GM18520 (cell line): ENCODE results near the gene PHACTR3.
"Not testable (repeated sequence)": the region's sequence is repeated elsewhere in the genome, so short reads cannot be mapped to it uniquely, and the experiment has no call there.

Experiments
- ATAC-seq: cut with Tn5 transposase; IDR thresholded peaks from one replicate; pipeline ENCODE4 v1.9.1; 2021; ENCODE audit not compliant: unreplicated experiment

PHACTR3 gene

GRCh38 chr20:59603781-59604541 is at the start of gene PHACTR3:
Gene PHACTR3 (plus strand): TSS chr20:59604540. CDS start chr20:59605015, 475 bp downstream.
- ATAC-seq, result no peak

GRCh38 chr20:59557733-59558529 is 46.4 kb upstream of the PHACTR3 start:
- not testable (repeated sequence) for ATAC-seq

DNA sequence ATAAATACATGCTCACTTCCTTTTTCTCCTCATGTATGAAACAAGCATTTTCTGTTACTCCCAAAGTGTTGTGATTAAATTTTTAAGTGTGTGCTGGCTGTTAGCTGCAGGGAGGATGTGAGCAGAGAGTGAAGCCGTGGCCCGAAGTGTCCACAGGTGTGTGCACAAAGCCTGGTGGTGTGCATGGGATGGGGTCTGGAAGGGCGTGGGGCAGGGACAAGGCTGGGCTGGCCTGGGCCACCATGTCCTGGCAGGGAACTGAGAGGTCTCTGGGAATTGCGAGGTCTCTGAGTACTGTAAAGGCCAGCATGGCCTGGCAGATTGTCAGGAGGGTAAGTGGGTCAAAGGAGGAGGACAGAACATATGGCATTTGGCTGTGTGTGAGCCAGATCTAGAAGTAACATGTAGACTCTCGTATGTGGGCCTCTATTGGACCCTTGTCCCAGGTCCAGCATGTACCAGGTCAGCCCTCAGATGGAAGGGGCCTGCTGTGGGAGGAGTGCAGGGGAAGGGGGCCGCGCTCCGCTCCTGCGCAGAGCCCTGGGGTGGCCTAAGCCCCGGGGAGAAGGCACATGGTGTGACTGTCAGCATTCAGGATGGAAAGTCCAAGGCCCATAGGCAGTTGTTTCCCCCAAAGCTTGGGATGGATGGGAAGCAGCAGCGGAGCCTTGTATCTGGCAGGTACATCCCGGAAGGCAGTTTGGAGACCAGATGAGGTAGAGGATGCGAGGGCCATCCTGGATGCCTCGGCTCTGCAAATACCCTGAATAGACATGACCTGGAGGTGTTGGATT is 45.1 kb upstream of the PHACTR3 start:
- ATAC-seq, result no peak

- ATAC-seq, result no peak
These were observed 44.5 kb upstream of the PHACTR3 start for GRCh38 chr20:59559863-59560262.

DNA sequence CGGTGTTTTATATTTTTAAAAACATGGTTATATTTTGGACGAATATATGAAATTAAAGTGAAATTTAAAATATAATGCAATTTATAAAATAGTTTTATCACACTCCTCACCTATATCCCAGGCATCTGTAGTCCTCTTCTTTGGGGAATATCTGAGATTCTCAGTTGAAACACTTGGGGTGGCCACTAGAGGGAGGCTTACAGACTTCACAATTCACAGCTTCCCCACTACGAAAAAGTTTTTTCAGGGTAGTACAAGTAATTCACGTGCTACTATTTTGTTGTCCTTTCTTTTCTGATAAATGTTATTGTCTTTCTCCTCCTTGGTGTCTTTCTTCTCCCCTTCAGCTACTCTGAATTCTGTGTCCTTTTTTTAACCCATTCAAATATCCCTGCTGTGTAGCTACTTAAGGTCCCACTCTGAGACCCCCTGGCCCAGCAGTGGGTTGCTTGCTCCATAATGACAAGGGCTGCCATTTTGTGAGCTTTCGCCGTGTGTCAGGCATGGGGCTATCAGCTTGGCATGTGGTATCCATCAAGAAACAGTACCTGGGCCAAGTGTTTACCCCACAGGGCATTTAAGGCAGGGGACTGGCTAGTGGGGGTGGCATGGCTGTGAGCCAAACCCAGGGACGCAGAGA is 43.6 kb upstream of the PHACTR3 start:
- no peak for ATAC-seq

DNA sequence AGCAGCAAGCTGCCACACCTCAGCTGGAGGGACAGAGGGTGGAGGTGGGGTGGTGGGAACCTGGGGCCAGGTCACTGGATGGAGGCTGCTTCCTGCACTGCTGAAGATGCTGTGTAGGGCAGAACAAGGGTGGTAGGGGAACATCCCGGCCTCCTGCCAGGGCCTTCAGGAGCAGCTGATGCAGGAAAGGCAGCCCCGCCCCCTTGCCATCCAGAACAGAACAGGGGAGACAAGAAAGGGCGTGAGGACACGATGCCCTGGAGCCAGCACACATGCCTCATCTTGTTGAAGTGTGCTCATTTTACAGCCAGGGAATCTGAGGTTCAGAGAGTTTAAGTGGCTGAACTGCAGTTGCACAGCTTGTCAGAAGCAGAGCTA is 43.1 kb upstream of the PHACTR3 start:
- ATAC-seq, result no peak

DNA sequence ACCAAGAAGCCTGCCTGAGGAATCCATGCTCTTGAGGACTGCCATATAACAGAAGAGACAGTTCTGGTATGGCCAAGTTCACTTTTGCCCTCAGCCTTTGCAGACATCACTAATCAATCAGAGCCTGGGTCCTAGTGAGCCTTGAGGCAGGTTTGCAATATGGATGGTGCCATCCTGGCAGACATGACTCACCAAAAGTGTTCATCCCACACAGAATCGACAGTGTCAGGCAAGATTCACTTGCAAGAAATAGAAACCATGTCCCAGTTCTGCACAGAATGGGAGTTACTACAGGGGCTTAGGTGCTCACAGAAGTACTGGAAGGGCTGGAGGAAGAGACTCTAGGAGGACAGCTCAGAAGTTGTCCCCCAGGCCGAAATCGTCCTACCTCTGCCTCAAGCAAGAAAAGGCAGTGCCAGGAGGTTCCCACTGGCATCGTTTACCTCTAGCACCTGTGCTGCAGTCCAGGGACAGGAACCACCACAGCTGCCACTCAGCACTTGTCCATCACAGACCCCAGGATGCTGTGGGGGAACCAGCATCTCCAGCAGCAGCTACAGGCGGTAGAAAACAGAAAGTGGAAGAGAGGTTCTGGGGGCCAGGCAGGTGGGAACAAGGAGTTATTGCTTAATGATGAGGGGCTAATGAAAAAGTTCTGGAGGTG is 42.6 kb upstream of the PHACTR3 start:
- ATAC-seq, result no peak

GRCh38 chr20:59564171-59564570 is 40.2 kb upstream of the PHACTR3 start:
- no peak for ATAC-seq

- no peak for ATAC-seq
These were observed 39.4 kb upstream of the PHACTR3 start for GRCh38 chr20:59564943-59565342.

GRCh38 chr20:59565768-59566461 is 38.4 kb upstream of the PHACTR3 start:
- no peak for ATAC-seq

GRCh38 chr20:59566631-59567524 is 37.5 kb upstream of the PHACTR3 start:
- ATAC-seq, result no peak

DNA sequence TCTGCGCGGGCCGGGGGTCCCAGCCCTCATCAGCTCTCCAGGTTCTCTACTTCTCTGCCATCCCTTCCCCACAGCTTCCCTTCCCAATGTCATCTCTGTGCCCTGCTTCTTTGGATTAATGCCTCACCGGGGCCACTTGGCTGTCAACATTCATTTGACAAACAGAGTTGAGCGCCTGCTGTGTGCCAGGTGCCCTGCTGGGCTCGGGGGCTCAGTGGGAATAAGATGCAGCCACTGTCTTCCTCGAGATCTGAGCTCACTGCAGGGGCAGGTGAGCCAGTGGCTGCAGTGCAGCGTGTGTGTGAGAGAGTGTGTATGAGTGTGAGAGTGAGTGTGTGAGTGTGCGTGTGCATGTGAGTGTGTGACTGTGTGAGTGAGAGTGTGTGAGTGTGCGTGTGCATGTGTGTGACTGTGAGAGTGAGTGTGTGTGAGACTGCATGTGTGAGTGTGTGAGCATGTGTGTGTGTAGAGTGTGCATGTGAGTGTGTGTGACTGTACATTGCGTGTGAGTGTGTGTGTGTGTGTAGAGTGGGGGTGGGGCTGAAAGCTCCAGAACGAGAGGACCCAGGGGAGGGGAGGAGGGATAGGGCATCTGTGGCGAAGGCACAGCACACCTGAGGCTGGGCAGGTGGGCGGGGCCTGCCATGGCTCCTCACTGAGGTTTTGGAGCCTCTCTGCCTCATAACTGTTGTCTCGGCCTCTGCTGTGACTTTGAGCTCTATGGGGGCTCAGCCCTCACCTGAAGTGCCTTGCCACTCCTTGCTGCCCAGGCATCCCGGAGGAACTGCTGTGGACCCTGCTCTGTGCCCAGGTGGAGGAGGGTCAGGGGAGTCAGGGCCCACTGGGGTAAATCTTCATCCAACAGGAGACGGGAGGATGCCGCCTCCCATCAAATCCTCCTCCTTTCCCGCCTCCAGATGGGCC is 36.5 kb upstream of the PHACTR3 start:
- no peak for ATAC-seq

DNA sequence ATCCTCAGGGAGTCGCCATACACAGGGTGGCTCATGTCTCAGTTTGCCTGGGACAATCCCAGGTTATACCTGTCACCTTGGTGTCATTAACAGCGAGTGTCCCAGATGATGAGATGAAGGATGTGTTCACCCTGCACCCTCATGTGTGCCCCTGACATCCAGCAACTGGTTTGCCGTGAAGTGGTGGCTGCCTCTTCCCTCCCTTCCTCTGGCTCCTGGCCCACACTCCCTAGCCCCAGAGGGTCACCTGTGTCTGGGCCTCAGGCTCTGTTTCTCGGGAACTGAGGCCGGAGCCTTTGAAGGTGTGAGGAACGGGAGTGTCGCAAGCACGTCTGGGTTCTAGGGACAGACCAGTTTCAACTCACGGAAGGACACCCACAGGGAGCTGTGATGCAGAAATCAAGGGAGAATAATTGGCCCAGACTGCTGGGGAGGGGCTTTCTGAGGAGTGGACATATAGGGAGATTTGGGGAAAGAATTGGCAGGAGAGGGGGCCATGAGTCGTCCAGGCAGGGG is 35.8 kb upstream of the PHACTR3 start:
- no peak for ATAC-seq

DNA sequence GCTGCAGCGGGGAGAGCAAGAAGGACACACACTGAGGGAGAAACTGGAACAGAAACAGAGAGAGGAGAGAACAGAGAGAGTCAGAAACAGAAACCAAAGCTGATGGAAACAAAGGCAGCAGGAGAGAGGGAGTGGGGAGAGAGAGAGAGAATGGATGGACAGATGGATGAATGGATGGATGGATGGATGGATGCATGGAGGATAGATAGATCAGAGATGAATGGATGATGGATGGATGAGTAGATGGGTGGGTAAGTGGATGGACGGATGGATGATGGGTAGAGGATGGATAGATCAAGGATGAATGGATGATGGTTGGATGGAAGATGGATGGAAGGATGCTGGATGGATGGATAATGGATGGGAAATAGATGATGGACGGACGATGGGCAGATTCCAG is 35.0 kb upstream of the PHACTR3 start:
- no peak for ATAC-seq

GRCh38 chr20:59571151-59571550 is 33.2 kb upstream of the PHACTR3 start:
- no peak for ATAC-seq

DNA sequence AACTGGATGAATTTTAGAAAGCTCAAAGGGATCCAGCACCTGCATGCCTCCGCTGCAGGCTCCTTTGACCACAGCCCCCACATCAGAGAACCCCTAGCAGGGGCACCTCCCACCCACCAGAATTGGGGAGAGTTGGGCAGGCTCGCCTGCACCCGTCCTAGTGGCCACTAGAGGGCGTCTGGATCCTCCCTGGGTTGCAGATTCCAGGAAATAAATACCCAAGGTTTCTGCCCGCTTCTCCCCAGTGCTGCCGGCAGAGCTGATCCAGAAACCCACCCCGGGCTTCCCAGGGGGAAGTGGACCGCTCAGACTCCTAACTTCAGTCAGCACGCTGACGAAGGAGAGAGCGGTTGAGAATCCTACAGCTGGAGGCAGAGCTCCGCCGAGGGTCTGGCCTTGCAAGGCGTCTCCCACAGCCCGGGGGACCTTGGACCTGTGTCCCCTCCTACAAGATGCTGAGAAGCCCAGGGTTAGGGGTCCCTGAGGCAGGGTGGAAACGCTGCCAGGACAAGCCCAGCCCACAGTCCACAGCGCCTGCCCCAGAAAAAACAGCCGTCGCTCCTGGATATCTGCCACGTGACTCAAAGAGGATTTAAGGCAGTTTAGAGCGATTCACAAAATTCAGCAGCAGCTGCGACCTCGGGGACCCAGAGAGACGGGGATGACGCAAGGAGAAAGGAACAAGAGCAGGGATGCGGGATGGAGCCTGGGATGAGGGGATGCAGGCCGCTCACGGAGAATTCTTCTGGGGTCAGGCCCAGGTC is 32.6 kb upstream of the PHACTR3 start:
- ATAC-seq, result no peak

DNA sequence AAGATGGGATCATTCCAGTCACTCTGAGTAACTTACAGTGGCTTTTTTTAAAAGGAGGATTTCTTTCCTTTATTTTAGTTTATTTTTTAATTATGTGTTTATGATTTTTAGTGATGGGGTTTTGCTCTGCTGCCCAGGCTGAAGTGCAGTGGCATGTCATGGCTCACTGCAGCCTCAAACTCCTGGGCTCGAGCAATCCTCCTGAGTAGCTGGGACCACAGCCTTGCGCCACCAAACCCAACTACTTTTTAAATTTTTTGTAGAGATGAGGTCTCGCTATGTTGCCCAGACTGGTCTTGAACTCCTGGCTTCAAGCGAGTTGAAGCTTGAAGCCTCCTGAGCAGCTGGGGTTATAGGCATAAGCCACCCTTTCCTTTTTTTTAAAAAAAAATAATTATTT is 31.8 kb upstream of the PHACTR3 start:
- ATAC-seq, result no peak
